Mesendoderm (in vitro differentiated cells): ENCODE data around the gene ADARB1.
"Not testable (repeated sequence)": the region's sequence is repeated elsewhere in the genome, so short reads cannot be mapped to it uniquely, and the experiment has no call there.

Experiments
- DNase-seq: peaks from one replicate; pipeline ENCODE4 v3.0.0; 2013
- H2AK5ac ChIP-seq: 2 replicates; pipeline ENCODE4 v1.6.1; 2013; ENCODE audit warnings: low read length, inconsistent platforms
- H2BK120ac ChIP-seq: 2 replicates; pipeline ENCODE4 v1.6.1; 2013; ENCODE audit warnings: low read depth, mild to moderate bottlenecking, low read length, moderate library complexity, mixed read lengths
- H2BK15ac ChIP-seq: replicated peaks from 2 replicates; pipeline ENCODE4 v1.6.1; 2013; ENCODE audit warnings: low read depth, mild to moderate bottlenecking, moderate library complexity
- H2BK5ac ChIP-seq: 2 replicates; pipeline ENCODE4 v1.6.1; 2013; ENCODE audit warnings: low read length, inconsistent platforms
- H3K18ac ChIP-seq: 2 replicates; pipeline ENCODE4 v1.6.1; 2013; ENCODE audit warnings: mild to moderate bottlenecking, low read length, mixed read lengths
- H3K23ac ChIP-seq: one replicate; pipeline ENCODE4 v1.6.1; 2013; ENCODE audit warnings: low read length
- H3K27ac ChIP-seq: 2 replicates; pipeline ENCODE4 v1.5.1; 2013; ENCODE audit warnings: low read depth, mild to moderate bottlenecking, inconsistent platforms, low read length, moderate library complexity
- H3K27me3 ChIP-seq: 2 replicates; pipeline ENCODE4 v1.6.1; 2013; ENCODE audit warnings: low read length, control low read depth, mild to moderate bottlenecking, inconsistent platforms; ENCODE audit not compliant: insufficient read depth, poor library complexity
- H3K36me3 ChIP-seq: 2 replicates; pipeline ENCODE4 v1.6.1; 2013; ENCODE audit warnings: low read length, inconsistent platforms; ENCODE audit not compliant: control insufficient read depth, insufficient read depth
- H3K4ac ChIP-seq: one replicate; pipeline ENCODE4 v1.6.1; 2013; ENCODE audit warnings: low read depth, mild to moderate bottlenecking, low read length, moderate library complexity
- H3K4me1 ChIP-seq: 2 replicates; pipeline ENCODE4 v1.6.1; 2013; ENCODE audit warnings: low read depth, low read length, inconsistent platforms; ENCODE audit not compliant: control insufficient read depth
- H3K4me2 ChIP-seq: 2 replicates; pipeline ENCODE4 v1.6.1; 2013; ENCODE audit warnings: low read length
- H3K4me3 ChIP-seq: 2 replicates; pipeline ENCODE4 v1.5.1; 2013; ENCODE audit warnings: mild to moderate bottlenecking, low read length
- H3K56ac ChIP-seq: one replicate; pipeline ENCODE4 v1.6.1; 2013; ENCODE audit warnings: low read length
- H3K79me1 ChIP-seq: 2 replicates; pipeline ENCODE4 v1.6.1; 2013; ENCODE audit warnings: low read length, inconsistent platforms
- H3K79me2 ChIP-seq: 2 replicates; pipeline ENCODE4 v1.6.1; 2013; ENCODE audit warnings: mild to moderate bottlenecking, low read length; ENCODE audit not compliant: control insufficient read depth, insufficient read depth
- H3K9ac ChIP-seq: 2 replicates; pipeline ENCODE4 v1.6.1; 2013; ENCODE audit warnings: low read length, inconsistent platforms
- H4K5ac ChIP-seq: one replicate; pipeline ENCODE4 v1.6.1; 2013; ENCODE audit warnings: low read length
- H4K8ac ChIP-seq: one replicate; pipeline ENCODE4 v1.6.1; 2013; ENCODE audit warnings: low read depth, mild to moderate bottlenecking, control low read depth, low read length, moderate library complexity
- WGBS: extraction: QIAGEN DNeasy Blood & Tissue Kit; methylation state at CpG from one replicate; pipeline ENCODE4 v1.1.7; 2013; ENCODE audit warnings: low lambda C conversion rate, missing lambda C conversion rate; ENCODE audit not compliant: insufficient coverage; ENCODE audit errors: extremely low coverage; 5-methylcytosine and 5-hydroxymethylcytosine counted together

The ADARB1 gene

DNA sequence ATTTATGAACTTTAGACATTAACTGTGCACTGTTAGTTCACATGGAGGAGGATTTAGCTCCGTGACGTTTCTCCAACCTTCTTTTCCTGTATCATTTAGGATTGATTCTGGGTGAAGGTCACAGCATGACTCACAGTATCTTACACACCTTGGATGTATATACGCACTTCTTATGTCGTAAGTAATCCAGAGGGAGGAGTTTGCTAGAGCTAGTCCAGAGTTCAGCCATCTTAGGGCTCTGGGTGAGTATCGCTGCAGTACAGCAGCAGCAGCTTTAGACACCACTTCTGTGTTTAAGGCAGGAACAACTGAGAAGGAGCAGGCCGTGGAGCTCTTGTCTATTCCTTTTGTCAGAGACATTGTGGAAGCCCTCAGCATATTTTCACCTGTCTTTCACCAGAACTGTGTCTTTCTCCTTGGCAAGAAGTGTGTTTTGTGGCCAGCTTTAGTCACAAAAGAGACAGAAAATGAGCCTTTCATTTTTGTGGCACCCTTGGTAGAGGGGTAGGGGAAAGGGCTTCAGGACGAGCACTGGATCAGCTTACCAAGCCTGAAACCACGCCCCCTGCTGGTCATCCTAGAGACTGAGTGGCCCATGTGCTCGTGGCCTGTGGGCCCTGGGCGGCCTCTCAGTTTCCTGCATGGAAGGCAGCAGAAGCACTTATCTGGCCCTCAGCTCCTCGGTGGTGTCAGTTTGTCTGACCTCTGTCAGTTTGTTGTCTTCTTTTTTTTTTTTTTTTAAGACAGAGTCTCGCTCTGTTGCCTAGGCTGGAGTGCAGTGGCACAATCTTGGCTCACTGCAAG, 64.0 kb downstream of the ADARB1 start:
- Histone ChIP-seq H3K27ac (no peak overlapping the region), H3K79me1 (no peaks in the 10 kb centered on the region), H3K27me3 (no peaks in the 10 kb centered on the region), H3K23ac (no peak overlapping the region), H3K18ac (no peak overlapping the region), H2BK120ac (no peak overlapping the region), H3K36me3 (peaks cover 3% of the 10 kb centered on the region), H2BK5ac (no peak overlapping the region), H3K4ac (no peak overlapping the region), H3K56ac (no peak overlapping the region), H3K4me3 (no peak overlapping the region), H3K9ac (no peak overlapping the region), H4K5ac (no peak overlapping the region), H3K79me2 (no peaks in the 10 kb centered on the region), H3K4me2 (no peak overlapping the region), H3K4me1 (no peaks in the 10 kb centered on the region), H4K8ac (no peak overlapping the region), H2AK5ac (no peak overlapping the region), H2BK15ac (no peak overlapping the region)
- DNase-seq: peak; percentile 84
- no CpG with 5 or more reads among the region's 12 CpGs for WGBS

- H2AK5ac ChIP-seq, H3K4me3 ChIP-seq, H3K4me1 ChIP-seq, H3K27me3 ChIP-seq, H4K5ac ChIP-seq, H3K9ac ChIP-seq, H4K8ac ChIP-seq, H3K36me3 ChIP-seq, H3K56ac ChIP-seq, H3K79me1 ChIP-seq, H3K18ac ChIP-seq, H2BK5ac ChIP-seq, H3K27ac ChIP-seq, H2BK120ac ChIP-seq, H3K23ac ChIP-seq, H3K4ac ChIP-seq, H3K79me2 ChIP-seq, H3K4me2 ChIP-seq, H2BK15ac ChIP-seq: not testable (repeated sequence)
- no CpG with 5 or more reads among the region's 7 CpGs for WGBS
- peak; percentile 26 for DNase-seq
These were observed 64.6 kb downstream of the ADARB1 start for GRCh38 chr21:45139003-45139360.

DNA sequence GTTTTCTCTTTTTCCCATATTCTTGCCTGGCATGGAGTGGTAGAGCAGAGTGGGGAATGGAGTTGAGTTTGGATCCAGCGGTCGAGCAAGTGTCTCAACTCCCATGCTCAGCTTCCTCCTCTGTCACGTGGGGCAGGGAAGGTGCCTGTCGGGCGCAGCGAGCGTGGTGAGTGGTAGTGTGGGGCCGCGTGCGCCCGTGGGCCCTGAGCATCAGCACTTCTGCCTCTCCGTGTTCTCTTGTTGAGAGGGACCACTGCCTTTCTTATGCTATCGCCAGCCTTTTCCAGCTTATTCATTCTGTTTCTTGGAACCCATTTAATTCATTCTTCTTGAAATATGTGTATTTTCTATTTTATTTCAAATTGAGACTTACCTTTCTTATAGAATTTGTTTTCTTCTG, 65.1 kb downstream of the ADARB1 start:
- no peak for DNase-seq
- Histone ChIP-seq H2BK120ac (no peak overlapping the region), H3K18ac (no peak overlapping the region), H2BK15ac (no peak overlapping the region), H3K9ac (no peak overlapping the region), H3K4ac (no peak overlapping the region), H4K8ac (no peak overlapping the region), H3K36me3 (peaks cover 3% of the 10 kb centered on the region), H2AK5ac (no peak overlapping the region), H3K56ac (no peak overlapping the region), H3K4me3 (no peak overlapping the region), H3K4me1 (no peaks in the 10 kb centered on the region), H3K4me2 (no peak overlapping the region), H3K79me1 (no peaks in the 10 kb centered on the region), H3K79me2 (no peaks in the 10 kb centered on the region), H2BK5ac (no peak overlapping the region), H3K27me3 (no peaks in the 10 kb centered on the region), H3K27ac (no peak overlapping the region), H4K5ac (no peak overlapping the region), H3K23ac (no peak overlapping the region)
- no CpG with 5 or more reads among the region's 13 CpGs for WGBS

GRCh38 chr21:45140346-45140940, 66.1 kb downstream of the ADARB1 start:
- H3K4me2 ChIP-seq: no peak overlapping the region
- H3K9ac ChIP-seq: no peak overlapping the region
- H3K79me2 ChIP-seq: no peaks in the 10 kb centered on the region
- H3K56ac ChIP-seq: no peak overlapping the region
- H2BK120ac ChIP-seq: no peak overlapping the region
- DNase-seq: peak; percentile 97
- no peak overlapping the region for H4K5ac ChIP-seq
- H3K4me1 ChIP-seq: no peaks in the 10 kb centered on the region
- H3K79me1 ChIP-seq: no peaks in the 10 kb centered on the region
- H2BK15ac ChIP-seq: no peak overlapping the region
- peaks cover 3% of the 10 kb centered on the region for H3K36me3 ChIP-seq
- H2AK5ac ChIP-seq: no peak overlapping the region
- 100% methylated on average over 1 of the region's 9 CpGs for WGBS
- no peaks in the 10 kb centered on the region for H3K27me3 ChIP-seq
- no peak overlapping the region for H3K23ac ChIP-seq
- H2BK5ac ChIP-seq: no peak overlapping the region
- no peak overlapping the region for H3K27ac ChIP-seq
- H3K18ac ChIP-seq: no peak overlapping the region
- no peak overlapping the region for H3K4ac ChIP-seq
- no peak overlapping the region for H4K8ac ChIP-seq
- H3K4me3 ChIP-seq: no peak overlapping the region

DNA sequence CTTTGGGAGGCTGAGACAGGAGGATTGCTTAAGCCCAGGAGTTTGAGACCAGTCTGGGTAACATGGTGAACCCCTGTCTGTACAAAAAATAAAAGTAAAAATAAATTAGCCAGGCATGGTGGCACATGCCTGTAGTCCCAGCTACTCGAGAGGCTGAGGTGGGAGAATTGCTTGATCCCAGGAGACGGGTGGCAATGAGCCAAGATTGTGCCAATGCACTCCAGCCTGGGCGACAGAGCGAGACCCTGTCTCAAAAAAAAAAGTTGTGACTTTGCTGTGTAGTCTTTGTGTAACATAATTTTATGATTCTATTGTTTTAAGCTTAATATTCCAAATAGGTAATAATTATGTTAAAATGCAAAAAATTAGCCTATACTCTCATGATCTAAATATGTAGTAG, 66.6 kb downstream of the ADARB1 start:
- not testable (repeated sequence) for DNase-seq, H2BK5ac ChIP-seq, H2AK5ac ChIP-seq, H3K18ac ChIP-seq, H4K8ac ChIP-seq, H3K9ac ChIP-seq, H3K56ac ChIP-seq, H2BK15ac ChIP-seq, H3K79me2 ChIP-seq, H3K4ac ChIP-seq, H2BK120ac ChIP-seq, H3K79me1 ChIP-seq, H3K27me3 ChIP-seq, H3K27ac ChIP-seq, H3K36me3 ChIP-seq, H3K23ac ChIP-seq, H3K4me2 ChIP-seq, H3K4me3 ChIP-seq, H4K5ac ChIP-seq, H3K4me1 ChIP-seq
- WGBS: no CpG with 5 or more reads among the region's 4 CpGs

DNA sequence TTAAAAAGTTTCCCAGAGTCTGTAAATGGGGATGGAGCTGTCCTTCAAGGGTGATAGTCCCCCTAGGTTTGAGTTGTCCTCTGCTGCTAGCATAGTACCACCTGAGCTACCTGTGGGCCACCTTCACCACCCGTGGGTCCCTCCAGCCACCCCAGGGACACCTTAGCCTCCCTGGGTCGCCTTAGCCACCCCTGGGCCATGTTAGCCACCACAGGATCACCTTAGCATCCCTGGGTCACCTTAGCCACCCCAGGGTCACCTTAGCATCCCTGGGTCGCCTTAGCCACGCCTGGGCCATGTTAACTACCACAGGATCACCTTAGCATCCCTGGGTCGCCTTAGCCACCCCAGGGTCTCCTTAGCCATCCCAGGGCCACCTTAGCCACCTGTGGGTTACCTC, 67.1 kb downstream of the ADARB1 start:
- Histone ChIP-seq H3K4ac (no peak overlapping the region), H3K27me3 (no peaks in the 10 kb centered on the region), H3K36me3 (peaks cover 3% of the 10 kb centered on the region), H2BK120ac (no peak overlapping the region), H3K56ac (no peak overlapping the region), H2BK15ac (no peak overlapping the region), H3K4me2 (no peak overlapping the region), H3K23ac (no peak overlapping the region), H3K4me3 (no peak overlapping the region), H3K79me2 (no peaks in the 10 kb centered on the region), H4K5ac (no peak overlapping the region), H3K79me1 (no peaks in the 10 kb centered on the region), H3K9ac (no peak overlapping the region), H3K27ac (no peak overlapping the region), H3K18ac (no peak overlapping the region), H3K4me1 (no peaks in the 10 kb centered on the region), H2BK5ac (no peak overlapping the region), H4K8ac (no peak overlapping the region), H2AK5ac (no peak overlapping the region)
- no peak for DNase-seq
- no CpG with 5 or more reads among the region's 5 CpGs for whole genome bisulfite sequencing
